Brain microvascular endothelial cell (primary cell): ENCODE results near the gene LRRC36.

Source experiments
- DNase-seq: peaks from one replicate; pipeline ENCODE4 v3.0.0-alpha.2; 2020
- H3K27ac ChIP-seq: fragments of 250-450 bp; sonication (Bioruptor Pico); 2 replicates; pipeline ENCODE4 v1.5.1; 2020; ENCODE audit warnings: mild to moderate bottlenecking, moderate library complexity
- H3K27me3 ChIP-seq: fragments of 250-450 bp; sonication (Bioruptor Pico); replicated peaks from 2 replicates; pipeline ENCODE4 v1.5.1; 2020; ENCODE audit warnings: mild to moderate bottlenecking
- H3K36me3 ChIP-seq: fragments of 250-450 bp; sonication (Bioruptor Pico); replicated peaks from 2 replicates; pipeline ENCODE4 v1.5.1; 2020; ENCODE audit warnings: mild to moderate bottlenecking
- H3K4me3 ChIP-seq: 2 replicates; pipeline ENCODE4 v1.5.1; 2011; ENCODE audit warnings: low read depth, mild to moderate bottlenecking, control low read depth, low read length, moderate library complexity
- CTCF ChIP-seq: IDR thresholded peaks from 2 replicates; pipeline ENCODE4 v1.5.1; 2011; ENCODE audit warnings: low read depth, mild to moderate bottlenecking, moderate library complexity, low read length, control low read depth, inconsistent platforms; ENCODE audit errors: missing control alignments
- in situ Hi-C: cut with HindIII; loops from 2 replicates; pipeline ENCODE4 v1.10.0; 2017; ENCODE audit warnings: low sequenced_read_pairs, low pct_ligation_motif_present

LRRC36 gene

GRCh38 chr16:67387479-67388079 lies 61.0 kb downstream of the LRRC36 start:
- Histone ChIP-seq H3K36me3 (no peaks in the 10 kb centered on the region), H3K27me3 (peaks cover 5% of the 10 kb centered on the region), H3K27ac (no peak overlapping the region), H3K4me3 (no peak overlapping the region)
- in situ Hi-C loops: no loop called here
- DNase-seq: no peak
- TF ChIP-seq CTCF: no peak

DNA sequence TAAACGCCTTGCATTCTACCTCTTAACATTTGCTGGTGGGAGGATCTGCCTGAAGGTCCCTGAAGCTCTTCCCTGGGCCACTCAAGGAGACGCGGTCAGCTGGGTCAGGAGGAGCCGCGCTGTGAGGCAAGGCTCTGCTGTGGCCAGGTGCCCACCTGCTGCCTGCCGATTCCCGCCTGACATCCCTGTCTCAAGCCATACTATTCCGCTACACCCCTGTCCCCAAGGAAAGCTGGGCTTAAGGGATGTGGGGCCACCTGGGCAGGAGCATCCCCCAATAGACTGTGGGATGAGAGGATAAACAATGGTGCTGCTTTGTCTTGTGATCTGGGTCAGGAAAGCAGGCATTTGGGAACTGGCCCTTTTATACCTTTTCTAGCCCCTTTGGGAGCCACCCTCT lies 61.6 kb downstream of the LRRC36 start:
- peaks cover 5% of the 10 kb centered on the region for H3K27me3 ChIP-seq
- no peak for TF ChIP-seq CTCF
- H3K4me3 ChIP-seq: no peak overlapping the region
- no peak overlapping the region for H3K27ac ChIP-seq
- in situ Hi-C loops: no loop called here
- no peaks in the 10 kb centered on the region for H3K36me3 ChIP-seq
- no peak for DNase-seq

DNA sequence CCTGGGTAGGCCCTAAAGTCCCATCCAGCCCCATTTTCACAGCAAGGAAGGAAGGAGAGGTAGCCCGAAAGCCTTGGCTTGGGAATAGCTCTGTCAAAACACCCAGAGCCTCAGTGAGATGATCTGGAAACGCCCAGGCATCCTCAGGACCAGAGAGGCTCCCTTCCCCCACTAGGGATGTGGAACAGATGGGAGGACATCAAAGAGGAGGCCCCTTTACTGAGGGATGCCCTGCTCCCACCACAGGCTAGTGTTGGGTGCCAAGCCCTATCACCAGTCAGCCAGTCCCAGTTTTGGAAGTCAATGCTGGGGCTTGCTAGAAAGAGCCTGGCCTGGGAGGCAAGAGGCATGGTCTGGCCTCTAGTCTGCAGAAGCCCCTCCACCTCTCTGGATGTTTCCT lies 62.0 kb downstream of the LRRC36 start:
- H3K27me3 ChIP-seq: peaks cover 5% of the 10 kb centered on the region
- in situ Hi-C loops: no loop called here
- no peak overlapping the region for H3K4me3 ChIP-seq
- no peak for DNase-seq
- no peak overlapping the region for H3K27ac ChIP-seq
- TF ChIP-seq CTCF: no peak
- H3K36me3 ChIP-seq: no peaks in the 10 kb centered on the region

DNA sequence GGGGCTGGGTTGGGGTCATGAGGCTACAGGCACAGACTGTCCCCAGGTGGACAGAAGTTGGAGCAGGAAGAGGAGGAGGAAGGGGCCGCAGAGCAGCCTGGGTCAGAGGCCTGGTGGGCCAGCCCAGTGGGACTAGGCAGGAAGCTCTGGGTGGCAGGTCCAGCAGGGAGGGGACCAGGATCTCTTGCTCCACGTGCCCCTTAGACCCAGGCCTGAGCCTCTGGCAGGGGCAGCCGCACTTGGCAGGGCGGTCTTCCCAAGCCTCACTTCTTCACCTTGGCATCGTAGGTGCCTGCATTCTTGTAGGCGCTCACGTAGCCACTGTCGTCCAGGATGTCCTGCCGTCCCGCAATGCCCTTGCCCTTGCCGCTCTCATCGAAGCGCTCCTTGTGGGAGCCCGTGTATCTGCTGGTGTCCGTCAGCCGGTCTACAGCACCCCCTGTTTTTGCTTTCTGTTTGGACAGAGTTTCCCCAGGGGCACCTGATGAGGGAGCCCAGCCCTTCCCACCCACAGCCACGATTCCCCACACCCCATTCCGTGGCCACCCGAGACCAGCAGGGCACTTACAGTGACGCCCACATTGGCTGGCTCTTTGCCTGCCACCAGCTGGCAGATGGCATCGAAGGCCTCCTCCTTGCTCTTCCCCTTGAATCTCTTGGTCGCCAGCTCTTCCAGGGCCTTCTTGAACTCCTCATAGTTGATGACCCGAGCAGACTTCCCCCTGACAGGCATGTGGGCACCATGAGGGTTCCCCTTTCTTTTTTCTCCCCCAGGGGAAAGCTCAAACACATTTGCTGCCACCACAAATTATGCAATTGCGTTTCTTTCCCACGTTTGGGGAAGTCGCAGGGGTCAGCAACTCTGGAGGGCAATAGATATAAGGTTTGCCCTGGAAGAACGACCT lies 63.5 kb downstream of the LRRC36 start:
- no peak overlapping the region for H3K27ac ChIP-seq
- no peak for DNase-seq
- in situ Hi-C loops: no loop called here
- no peak for TF ChIP-seq CTCF
- peaks cover 9% of the 10 kb centered on the region for H3K27me3 ChIP-seq
- H3K36me3 ChIP-seq: no peaks in the 10 kb centered on the region
- H3K4me3 ChIP-seq: no peak overlapping the region

DNA sequence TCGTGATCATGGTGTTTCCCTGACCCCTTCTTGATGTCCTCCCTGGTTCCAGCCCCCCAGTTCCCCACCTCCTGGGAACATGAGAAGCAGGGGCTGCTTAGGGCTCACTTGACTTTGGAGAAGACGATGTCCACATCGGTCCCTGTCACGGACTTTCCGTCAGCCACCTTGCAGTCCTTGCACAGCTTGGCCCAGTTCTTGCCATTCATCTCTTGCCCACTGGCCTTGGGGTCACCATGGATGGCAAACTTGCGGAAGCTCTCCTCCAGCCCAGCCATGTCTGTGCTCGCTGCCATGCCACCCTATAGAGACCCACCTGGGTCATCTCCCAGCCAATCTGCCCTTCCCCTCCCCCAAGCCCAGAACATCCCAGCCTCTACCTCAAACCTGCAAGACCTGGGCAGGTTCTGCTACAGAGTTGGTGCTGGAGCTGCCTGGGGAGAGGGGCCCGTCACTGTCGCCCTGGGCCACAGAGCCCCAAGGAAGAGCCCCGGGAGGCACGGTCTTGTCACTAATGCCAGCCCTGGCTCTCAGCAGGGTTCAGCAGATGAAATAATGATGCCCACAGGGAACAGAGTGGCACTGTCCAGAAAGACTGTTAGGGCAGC lies 64.3 kb downstream of the LRRC36 start:
- H3K36me3 ChIP-seq: no peaks in the 10 kb centered on the region
- H3K4me3 ChIP-seq: no peak overlapping the region
- in situ Hi-C loops: no loop called here
- DNase-seq: no peak
- peaks cover 4% of the 10 kb centered on the region for H3K27me3 ChIP-seq
- H3K27ac ChIP-seq: no peak overlapping the region
- no peak for TF ChIP-seq CTCF
